Activated T-helper 1 cell treated with anti-CD3 and anti-CD28 coated beads, Interleukin-2, amount 50 U/mL, for 16 hours (primary cell): ENCODE results near the gene SCFD2.
"Not testable (repeated sequence)": the region's sequence is repeated elsewhere in the genome, so short reads cannot be mapped to it uniquely, and the experiment has no call there.

Experiments used
- DNase-seq, 2 donors: peaks; one replicate each; pipeline ENCODE4 v3.0.0-alpha.2; 2020; ENCODE audit warnings: low read depth in 1 of 2, low spot score in 1 of 2

Gene SCFD2

GRCh38 chr4:52993771-52994170 lies 372.1 kb downstream of the SCFD2 start:
- DNase-seq: no peak

GRCh38 chr4:52992551-52992950 lies 373.3 kb downstream of the SCFD2 start:
- DNase-seq: not testable (repeated sequence)

GRCh38 chr4:52991472-52991871 lies 374.4 kb downstream of the SCFD2 start:
- no peak for DNase-seq

GRCh38 chr4:52990706-52991105 lies 375.2 kb downstream of the SCFD2 start:
- DNase-seq: no peak

GRCh38 chr4:52989865-52990264 lies 376.0 kb downstream of the SCFD2 start:
- DNase-seq: no peak

GRCh38 chr4:52987392-52988056 lies 378.3 kb downstream of the SCFD2 start:
- no peak for DNase-seq

- no peak for DNase-seq
These were observed 381.4 kb downstream of the SCFD2 start for GRCh38 chr4:52984462-52984881.

- DNase-seq: no peak
These were observed 382.1 kb downstream of the SCFD2 start for GRCh38 chr4:52983563-52984303.

GRCh38 chr4:52982946-52983340 lies 382.9 kb downstream of the SCFD2 start:
- DNase-seq: no peak

- DNase-seq: no peak
These were observed 383.5 kb downstream of the SCFD2 start for GRCh38 chr4:52982255-52982945.

GRCh38 chr4:52979821-52980590 lies 385.9 kb downstream of the SCFD2 start:
- DNase-seq: no peak

- no peak for DNase-seq
These were observed 386.8 kb downstream of the SCFD2 start for GRCh38 chr4:52979020-52979419.

- DNase-seq: no peak
These were observed 388.6 kb downstream of the SCFD2 start for GRCh38 chr4:52977252-52977651.

GRCh38 chr4:52976523-52977230 lies 389.2 kb downstream of the SCFD2 start:
- no peak for DNase-seq

GRCh38 chr4:52968691-52969090 lies 397.2 kb downstream of the SCFD2 start:
- DNase-seq: no peak

- DNase-seq: no peak
These were observed 397.6 kb downstream of the SCFD2 start for GRCh38 chr4:52968241-52968640.

GRCh38 chr4:52966781-52967180 lies 399.1 kb downstream of the SCFD2 start:
- no peak for DNase-seq

- DNase-seq: no peak
These were observed 399.7 kb downstream of the SCFD2 start for GRCh38 chr4:52966172-52966571.

- DNase-seq: no peak
These were observed 401.2 kb downstream of the SCFD2 start for GRCh38 chr4:52964561-52965101.

- DNase-seq: no peak
These were observed 401.9 kb downstream of the SCFD2 start for GRCh38 chr4:52964011-52964410.
